HepG2 (cell line): ENCODE data around the gene GALNT9. TPM values are rescaled to one million over a fixed set of nuclear protein-coding genes. Genes with fewer than 3 reads are reported as not detected.

ENCODE experiments used
- BCL6 ChIP-seq: IDR thresholded peaks from 2 replicates; pipeline ENCODE4 v1.6.1; 2016; ENCODE audit warnings: missing genetic modification reagents, missing compliant biosample characterization
- BORCS8-MEF2B ChIP-seq: sonication (generic); formaldehyde crosslinking; IDR thresholded peaks from 2 replicates; pipeline ENCODE4 v1.8.0; 2022; ENCODE audit warnings: mild to moderate bottlenecking, missing genetic modification reagents
- BRD4 ChIP-seq: sonication (generic); formaldehyde crosslinking; IDR thresholded peaks from 2 replicates; pipeline ENCODE4 v1.4.0; 2020; ENCODE audit warnings: missing genetic modification reagents
- ELF3 ChIP-seq: IDR thresholded peaks from 2 replicates; pipeline ENCODE4 v1.6.1; 2016; ENCODE audit warnings: missing genetic modification reagents, missing compliant biosample characterization
- FOXO1 ChIP-seq: sonication (generic); formaldehyde crosslinking; IDR thresholded peaks from 2 replicates; pipeline ENCODE4 v1.4.0; 2020; ENCODE audit warnings: missing genetic modification reagents
- IRF2 ChIP-seq: IDR thresholded peaks from 2 replicates; pipeline ENCODE4 v1.6.1; 2018; ENCODE audit warnings: missing genetic modification reagents, missing compliant biosample characterization
- ISX ChIP-seq: sonication (generic); formaldehyde crosslinking; conservative IDR thresholded peaks from 2 replicates; pipeline ENCODE4 v1.5.0; 2020; ENCODE audit warnings: missing genetic modification reagents
- KLF12 ChIP-seq: sonication (generic); formaldehyde crosslinking; IDR thresholded peaks from 2 replicates; pipeline ENCODE4 v1.4.0; 2020; ENCODE audit warnings: missing genetic modification reagents, borderline replicate concordance
- NFATC3 ChIP-seq: sonication (generic); formaldehyde crosslinking; IDR thresholded peaks from 2 replicates; pipeline ENCODE4 v1.5.1; 2020; ENCODE audit warnings: mild to moderate bottlenecking, missing genetic modification reagents
- NFE2L1 ChIP-seq: sonication (generic); formaldehyde crosslinking; IDR thresholded peaks from 2 replicates; pipeline ENCODE4 v1.4.0; 2020; ENCODE audit warnings: missing genetic modification reagents, mild to moderate bottlenecking, borderline replicate concordance
- POLR2AphosphoS2 ChIP-seq: IDR thresholded peaks from 2 replicates; pipeline ENCODE4 v1.6.1; 2011; ENCODE audit warnings: low read depth, low read length, improper control_type of control experiment
- RXRA ChIP-seq: sonication (generic); formaldehyde crosslinking; IDR thresholded peaks from 2 replicates; pipeline ENCODE4 v1.5.1; 2020; ENCODE audit warnings: missing genetic modification reagents
- TARDBP ChIP-seq: sonication (generic); formaldehyde crosslinking; IDR thresholded peaks from 2 replicates; pipeline ENCODE4 v1.8.0; 2022; ENCODE audit warnings: mild to moderate bottlenecking, missing genetic modification reagents
- TEAD3 ChIP-seq: optimal IDR thresholded peaks from 2 replicates; pipeline ENCODE3; 2016; ENCODE audit warnings: borderline replicate concordance
- THYN1 ChIP-seq: sonication (generic); formaldehyde crosslinking; IDR thresholded peaks from 2 replicates; pipeline ENCODE4 v1.8.1; 2023; ENCODE audit warnings: low read depth, mild to moderate bottlenecking, moderate library complexity, missing genetic modification reagents, borderline replicate concordance
- ZFP1 ChIP-seq: IDR thresholded peaks from 2 replicates; pipeline ENCODE4 v1.6.1; 2016
- ZIK1 ChIP-seq: sonication (generic); formaldehyde crosslinking; IDR thresholded peaks from 2 replicates; pipeline ENCODE4 v1.5.0; 2020; ENCODE audit warnings: mild to moderate bottlenecking, low read depth, missing genetic modification reagents, borderline replicate concordance
- ZNF101 ChIP-seq: sonication (generic); formaldehyde crosslinking; IDR thresholded peaks from 2 replicates; pipeline ENCODE4 v1.4.0; 2020; ENCODE audit warnings: mild to moderate bottlenecking, low read depth, missing genetic modification reagents, borderline replicate concordance
- ZNF326 ChIP-seq: sonication (generic); formaldehyde crosslinking; IDR thresholded peaks from 2 replicates; pipeline ENCODE4 v1.4.0; 2020; ENCODE audit warnings: missing genetic modification reagents, borderline replicate concordance
- ZNF44 ChIP-seq: sonication (generic); formaldehyde crosslinking; IDR thresholded peaks from 2 replicates; pipeline ENCODE4 v1.5.1; 2020; ENCODE audit warnings: mild to moderate bottlenecking, missing genetic modification reagents
- ZNF629 ChIP-seq: sonication (generic); formaldehyde crosslinking; conservative IDR thresholded peaks from 2 replicates; pipeline ENCODE4 v1.5.0; 2020; ENCODE audit warnings: missing genetic modification reagents
- polyA plus RNA-seq, 8 experiments: library from polyadenylated mRNA; depleted of rRNA in 3 of 8; stranded (reverse) in 7 of 8; unstranded in 1 of 8; fragments of >200 nt; fragmentation: Illumina TruSeq in 4 of 8; extraction: Trizol in 4 of 8; gene quantifications; 2 replicates each; pipeline versions ENCODE4 v1.2.1 to v1.2.3, GENCODE V29; 2011 to 2016; ENCODE audit warnings: low read depth in 4 of 8, missing spikeins in 1 of 8, mixed read lengths in 1 of 8; ENCODE audit not compliant: insufficient read depth in 1 of 8
- total RNA-seq, 5 experiments: library from RNA; depleted of rRNA; stranded (reverse); fragments of >200 nt; fragmentation: Illumina TruSeq; extraction: Trizol; gene quantifications; 2 replicates each; pipeline ENCODE4 v1.2.3, GENCODE V29; 2016; ENCODE audit warnings: low read depth in 1 of 5
- TF ChIP-seq, protein P1 (sequence below): sonication (generic); formaldehyde crosslinking; IDR thresholded peaks from 2 replicates; pipeline ENCODE4 v1.5.0; 2020; ENCODE audit warnings: mild to moderate bottlenecking, missing genetic modification reagents
- TF ChIP-seq, protein P2 (sequence below): sonication (generic); formaldehyde crosslinking; IDR thresholded peaks from 2 replicates; pipeline ENCODE4 v1.5.0; 2020; ENCODE audit warnings: mild to moderate bottlenecking, low read depth, missing genetic modification reagents, borderline replicate concordance
- TF ChIP-seq, protein P3 (sequence below): sonication (generic); formaldehyde crosslinking; IDR thresholded peaks from 2 replicates; pipeline ENCODE4 v1.4.0; 2020; ENCODE audit warnings: missing genetic modification reagents

GALNT9 gene
- total and polyA plus RNA-seq, 2 of the 13 experiments (the other 11 are each of a cell fraction or from before 2014, with no cell fraction given) = 0.04 TPM; not detected in 1

DNA sequence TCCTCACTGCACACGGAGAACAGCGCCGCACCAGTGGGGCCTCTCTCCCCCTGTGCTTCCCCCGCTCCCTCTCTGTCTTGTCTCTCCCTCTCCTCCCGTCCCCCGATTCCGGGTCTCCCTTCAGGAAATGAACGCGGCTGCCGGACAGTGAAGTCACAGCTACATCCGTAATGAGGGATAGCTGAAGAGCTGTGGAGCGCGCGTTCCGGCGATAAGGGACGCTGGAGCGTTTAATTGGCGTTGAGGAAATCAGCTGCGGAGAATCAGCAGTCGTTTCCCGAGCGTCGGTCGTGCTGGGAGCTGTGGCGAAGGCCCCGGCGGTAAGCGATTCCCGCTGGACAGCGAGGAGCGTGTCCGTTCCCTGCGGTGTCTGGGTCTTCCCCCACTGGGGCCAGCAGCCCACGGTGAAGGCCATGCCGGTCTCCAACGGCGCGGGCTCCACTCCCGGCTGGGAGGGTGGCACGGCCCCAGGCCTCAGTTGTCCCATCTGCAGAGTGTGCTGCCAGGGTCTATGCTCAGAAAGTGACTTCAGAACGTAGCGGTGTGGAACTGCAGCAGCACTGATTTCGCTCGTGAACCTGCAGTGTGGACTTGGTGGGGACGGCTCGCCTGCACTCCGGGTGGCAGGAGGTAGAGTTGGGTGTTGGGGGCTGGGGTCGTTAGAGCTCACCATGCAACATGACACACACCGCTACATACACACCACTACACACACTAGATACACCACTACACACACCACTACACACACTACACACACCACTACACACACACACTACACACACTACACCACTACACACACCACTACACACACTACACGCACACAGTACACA lies 174.2 kb downstream of the GALNT9 start (continued):
- TF ChIP-seq, protein P1, sequence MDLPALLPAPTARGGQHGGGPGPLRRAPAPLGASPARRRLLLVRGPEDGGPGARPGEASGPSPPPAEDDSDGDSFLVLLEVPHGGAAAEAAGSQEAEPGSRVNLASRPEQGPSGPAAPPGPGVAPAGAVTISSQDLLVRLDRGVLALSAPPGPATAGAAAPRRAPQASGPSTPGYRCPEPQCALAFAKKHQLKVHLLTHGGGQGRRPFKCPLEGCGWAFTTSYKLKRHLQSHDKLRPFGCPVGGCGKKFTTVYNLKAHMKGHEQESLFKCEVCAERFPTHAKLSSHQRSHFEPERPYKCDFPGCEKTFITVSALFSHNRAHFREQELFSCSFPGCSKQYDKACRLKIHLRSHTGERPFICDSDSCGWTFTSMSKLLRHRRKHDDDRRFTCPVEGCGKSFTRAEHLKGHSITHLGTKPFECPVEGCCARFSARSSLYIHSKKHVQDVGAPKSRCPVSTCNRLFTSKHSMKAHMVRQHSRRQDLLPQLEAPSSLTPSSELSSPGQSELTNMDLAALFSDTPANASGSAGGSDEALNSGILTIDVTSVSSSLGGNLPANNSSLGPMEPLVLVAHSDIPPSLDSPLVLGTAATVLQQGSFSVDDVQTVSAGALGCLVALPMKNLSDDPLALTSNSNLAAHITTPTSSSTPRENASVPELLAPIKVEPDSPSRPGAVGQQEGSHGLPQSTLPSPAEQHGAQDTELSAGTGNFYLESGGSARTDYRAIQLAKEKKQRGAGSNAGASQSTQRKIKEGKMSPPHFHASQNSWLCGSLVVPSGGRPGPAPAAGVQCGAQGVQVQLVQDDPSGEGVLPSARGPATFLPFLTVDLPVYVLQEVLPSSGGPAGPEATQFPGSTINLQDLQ (CRISPR knock-in tag) = no peak
- TF ChIP-seq TARDBP (CRISPR knock-in tag) = no peak
- TF ChIP-seq FOXO1 (CRISPR knock-in tag) = no peak
- no peak for TF ChIP-seq NFATC3 (CRISPR knock-in tag)
- no peak for TF ChIP-seq ELF3 (CRISPR knock-in tag)
- TF ChIP-seq, protein P2, sequence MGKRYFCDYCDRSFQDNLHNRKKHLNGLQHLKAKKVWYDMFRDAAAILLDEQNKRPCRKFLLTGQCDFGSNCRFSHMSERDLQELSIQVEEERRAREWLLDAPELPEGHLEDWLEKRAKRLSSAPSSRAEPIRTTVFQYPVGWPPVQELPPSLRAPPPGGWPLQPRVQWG = no peak
- TF ChIP-seq THYN1 = no peak
- TF ChIP-seq POLR2AphosphoS2 = no peak
- no peak for TF ChIP-seq NFE2L1 (CRISPR knock-in tag)
- TF ChIP-seq ZNF629 (CRISPR knock-in tag) = 0 out of 2 replicates have a peak, but pooled peaks have one; percentile 32
- 0 out of 2 replicates have a peak, but pooled peaks have one; percentile 26 for TF ChIP-seq RXRA (CRISPR knock-in tag)
- TF ChIP-seq ZNF326 = no peak
- no peak for TF ChIP-seq IRF2 (CRISPR knock-in tag)
- TF ChIP-seq, protein P3, sequence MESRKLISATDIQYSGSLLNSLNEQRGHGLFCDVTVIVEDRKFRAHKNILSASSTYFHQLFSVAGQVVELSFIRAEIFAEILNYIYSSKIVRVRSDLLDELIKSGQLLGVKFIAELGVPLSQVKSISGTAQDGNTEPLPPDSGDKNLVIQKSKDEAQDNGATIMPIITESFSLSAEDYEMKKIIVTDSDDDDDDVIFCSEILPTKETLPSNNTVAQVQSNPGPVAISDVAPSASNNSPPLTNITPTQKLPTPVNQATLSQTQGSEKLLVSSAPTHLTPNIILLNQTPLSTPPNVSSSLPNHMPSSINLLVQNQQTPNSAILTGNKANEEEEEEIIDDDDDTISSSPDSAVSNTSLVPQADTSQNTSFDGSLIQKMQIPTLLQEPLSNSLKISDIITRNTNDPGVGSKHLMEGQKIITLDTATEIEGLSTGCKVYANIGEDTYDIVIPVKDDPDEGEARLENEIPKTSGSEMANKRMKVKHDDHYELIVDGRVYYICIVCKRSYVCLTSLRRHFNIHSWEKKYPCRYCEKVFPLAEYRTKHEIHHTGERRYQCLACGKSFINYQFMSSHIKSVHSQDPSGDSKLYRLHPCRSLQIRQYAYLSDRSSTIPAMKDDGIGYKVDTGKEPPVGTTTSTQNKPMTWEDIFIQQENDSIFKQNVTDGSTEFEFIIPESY (CRISPR knock-in tag) = 0 out of 2 replicates have a peak, but pooled peaks have one; percentile 22
- TF ChIP-seq ISX (CRISPR knock-in tag) = no peak
- TF ChIP-seq KLF12 (CRISPR knock-in tag) = no peak
- TF ChIP-seq BORCS8-MEF2B (CRISPR knock-in tag) = no peak
- TF ChIP-seq ZFP1 = no peak
- no peak for TF ChIP-seq BRD4 (CRISPR knock-in tag)
- TF ChIP-seq ZNF101 (CRISPR knock-in tag) = no peak
- TF ChIP-seq ZNF44 (CRISPR knock-in tag) = no peak
- TF ChIP-seq TEAD3 (CRISPR knock-in tag) = no peak
- TF ChIP-seq ZIK1 (CRISPR knock-in tag) = no peak
- TF ChIP-seq BCL6 (CRISPR knock-in tag) = no peak
- TF ChIP-seq, all 625 proteins: peak for 7
